ENCODE data around the gene TARM1.
"Not testable (repeated sequence)": the region's sequence is repeated elsewhere in the genome, so short reads cannot be mapped to it uniquely, and the experiment has no call there.

TARM1 gene

GRCh38 chr19:54099903-54100255 is 18.7 kb upstream of the TARM1 start:
- DNase-seq (ENCODE audit: low read depth in 2 of 2), result not testable (repeated sequence)

GRCh38 chr19:54099190-54099902 is 18.2 kb upstream of the TARM1 start:
- no peak for DNase-seq (ENCODE audit: low read depth in 2 of 2)

- DNase-seq (ENCODE audit: low read depth in 2 of 2), result no peak
These were observed 15.5 kb upstream of the TARM1 start for GRCh38 chr19:54096617-54097106.

GRCh38 chr19:54095859-54096616 is 14.9 kb upstream of the TARM1 start:
- DNase-seq (ENCODE audit: low read depth in 2 of 2), result peak; percentile 18 to 26

GRCh38 chr19:54095136-54095858 is 14.1 kb upstream of the TARM1 start:
- DNase-seq (ENCODE audit: low read depth in 2 of 2), result no peak

- no peak for DNase-seq (ENCODE audit: low read depth in 2 of 2)
These were observed 13.3 kb upstream of the TARM1 start for GRCh38 chr19:54094426-54095000.

- no peak for DNase-seq (ENCODE audit: low read depth in 2 of 2)
These were observed 3.2 kb upstream of the TARM1 start for GRCh38 chr19:54084410-54084809.

GRCh38 chr19:54077334-54077733 is 3.8 kb downstream of the TARM1 start:
- DNase-seq (ENCODE audit: low read depth in 2 of 2), result no peak

GRCh38 chr19:54074851-54075250 is 6.3 kb downstream of the TARM1 start:
- no peak for DNase-seq (ENCODE audit: low read depth in 2 of 2)

GRCh38 chr19:54073829-54074228 is 7.3 kb downstream of the TARM1 start:
- DNase-seq (ENCODE audit: low read depth in 2 of 2), result no peak

GRCh38 chr19:54069470-54069869 is 11.7 kb downstream of the TARM1 start:
- DNase-seq (ENCODE audit: low read depth in 2 of 2), result no peak

GRCh38 chr19:54063350-54064116 is 17.6 kb downstream of the TARM1 start, which contains the start of gene VSTM1:
TSS of gene VSTM1 (minus strand) at chr19:54063897. CDS start at chr19:54063777, 120 bp downstream.
- DNase-seq (ENCODE audit: low read depth in 2 of 2), result no peak

- DNase-seq (ENCODE audit: low read depth in 2 of 2), result no peak
These were observed 18.5 kb downstream of the TARM1 start for GRCh38 chr19:54062643-54063042.

- DNase-seq (ENCODE audit: low read depth in 2 of 2), result no peak
These were observed 33.5 kb downstream of the TARM1 start for GRCh38 chr19:54047616-54048015.

- DNase-seq (ENCODE audit: low read depth in 2 of 2), result no peak
These were observed 35.4 kb downstream of the TARM1 start for GRCh38 chr19:54045771-54046170.

- no peak for DNase-seq (ENCODE audit: low read depth in 2 of 2)
These were observed 38.2 kb downstream of the TARM1 start for GRCh38 chr19:54042989-54043388.

GRCh38 chr19:54041969-54042606 is 39.1 kb downstream of the TARM1 start:
- no peak for DNase-seq (ENCODE audit: low read depth in 2 of 2)

GRCh38 chr19:54040003-54040402 is 41.2 kb downstream of the TARM1 start:
- DNase-seq (ENCODE audit: low read depth in 2 of 2), result no peak

GRCh38 chr19:54036542-54036941 is 44.6 kb downstream of the TARM1 start:
- not testable (repeated sequence) for DNase-seq (ENCODE audit: low read depth in 2 of 2)
